GM19351 (cell line): ENCODE data around the gene LCOR.
"Not testable (repeated sequence)": the region's sequence is repeated elsewhere in the genome, so short reads cannot be mapped to it uniquely, and the experiment has no call there.

Experiments used
- ATAC-seq: cut with Tn5 transposase; IDR thresholded peaks from one replicate; pipeline ENCODE4 v1.9.1; 2021; ENCODE audit warnings: mild to moderate bottlenecking, moderate library complexity; ENCODE audit not compliant: unreplicated experiment

The LCOR gene

DNA sequence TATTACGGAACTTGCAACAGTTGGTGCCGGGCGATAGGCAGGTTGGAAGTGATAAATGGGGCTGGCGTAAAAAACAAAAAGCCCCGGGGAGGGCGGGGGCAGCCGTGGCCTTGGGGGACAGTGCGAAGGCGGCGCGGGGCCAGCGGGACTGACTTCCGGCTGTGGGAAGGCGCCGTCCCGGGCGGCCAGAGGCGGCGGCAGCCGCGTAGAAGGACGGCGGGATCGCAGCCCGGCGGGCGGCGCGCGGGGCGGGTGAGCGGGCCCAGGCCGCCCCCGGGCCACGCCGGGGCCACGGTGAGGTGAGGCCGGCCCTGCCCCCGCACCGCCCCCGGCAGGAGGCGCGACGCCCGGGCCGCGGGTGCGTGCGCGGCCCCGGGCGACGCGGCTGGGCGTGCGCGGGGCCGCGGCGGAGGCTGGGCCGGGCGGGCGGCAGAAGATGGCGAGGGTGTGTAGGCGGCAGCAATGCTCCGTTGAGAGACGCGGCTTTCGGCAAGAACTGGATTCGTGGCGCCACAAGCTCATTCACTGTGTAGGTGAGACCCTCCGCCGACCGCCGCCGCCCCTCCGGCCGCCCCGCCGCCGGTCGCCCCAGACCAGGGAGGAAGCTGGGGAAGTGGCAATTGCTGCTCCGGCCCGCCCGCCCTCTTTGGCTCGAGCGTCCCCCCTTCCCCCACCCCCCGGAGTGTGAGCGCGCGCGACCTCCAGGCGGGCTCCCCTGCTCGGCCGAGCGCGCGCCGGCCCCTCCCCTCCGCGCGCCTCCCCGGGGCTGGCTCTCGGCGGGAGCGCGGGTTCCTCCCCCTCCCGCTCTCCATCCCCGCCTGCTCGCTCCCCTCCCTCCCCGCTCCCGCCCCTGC lies at the start of gene LCOR:
TSS of gene LCOR (plus strand) at position 432 of the 854 bp plus-strand sequence. CDS start 116,760 bp downstream, outside the sequence.
- ATAC-seq, result peak; percentile 60

DNA sequence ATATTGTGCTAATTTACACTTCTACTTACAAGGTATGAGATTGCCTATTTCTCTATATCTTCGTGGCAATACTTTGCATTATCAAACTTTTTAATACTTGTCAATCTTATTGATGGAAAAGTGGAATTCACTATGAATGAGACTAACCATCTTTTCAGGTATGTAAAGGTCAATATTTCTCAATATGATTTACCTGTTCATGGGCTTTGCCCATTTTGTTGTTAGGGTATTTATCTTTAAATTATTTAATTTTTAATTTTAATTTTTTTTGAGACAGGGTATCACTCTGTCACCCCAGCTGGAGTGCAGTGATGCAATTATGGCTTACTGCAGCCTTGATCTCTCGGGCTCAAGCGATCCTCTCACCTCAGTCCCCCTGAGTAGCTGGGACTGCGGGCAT lies 47.8 kb upstream of the LCOR start:
- ATAC-seq, result no peak

DNA sequence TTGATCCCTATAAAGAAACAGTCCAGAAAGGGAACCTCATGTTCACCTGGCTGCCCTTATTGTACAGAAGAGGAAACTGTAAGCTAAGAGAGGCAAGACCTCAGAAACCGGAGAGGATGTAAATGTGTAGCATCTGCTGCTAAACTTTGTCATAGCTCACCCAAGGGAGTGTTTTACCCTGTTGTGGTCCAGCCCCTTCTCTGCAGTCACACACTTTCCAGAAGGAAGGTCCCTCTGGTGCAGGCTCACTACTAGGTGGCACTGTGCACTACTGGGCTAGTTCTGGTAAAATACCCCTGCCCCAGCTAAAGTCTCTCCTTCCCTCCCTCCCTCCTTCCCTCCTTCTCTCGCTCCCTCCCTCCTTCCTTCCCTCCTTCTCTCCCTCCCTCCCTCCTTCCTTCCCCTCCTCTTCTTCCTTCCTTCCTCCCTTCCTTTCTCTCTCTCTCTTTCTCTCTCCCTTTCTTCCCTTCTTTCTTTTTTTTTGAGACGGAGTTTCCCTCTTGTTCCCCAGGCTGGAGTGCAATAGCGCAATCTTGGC lies 42.5 kb upstream of the LCOR start:
- ATAC-seq, result peak; percentile 80

DNA sequence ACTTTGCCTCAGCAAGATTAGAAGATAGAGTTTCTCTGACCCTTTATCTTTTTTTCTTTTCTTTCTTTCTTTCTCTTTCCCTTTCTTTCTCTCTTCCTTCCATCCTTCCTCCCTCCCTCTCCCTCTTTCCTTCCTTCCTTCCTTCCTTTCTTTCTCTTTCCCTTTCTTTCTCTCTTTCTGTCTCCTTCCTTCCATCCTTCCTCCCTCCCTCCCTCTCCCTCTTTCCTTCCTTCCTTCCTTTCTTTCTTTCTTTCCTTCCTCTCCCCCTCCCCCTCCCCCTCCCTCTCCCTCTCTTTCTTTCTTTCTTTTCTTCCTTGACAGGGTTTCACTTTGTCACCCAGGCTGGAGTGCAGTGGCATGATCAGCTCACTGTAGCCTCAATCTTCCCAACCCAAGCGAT lies 40.2 kb upstream of the LCOR start:
- no peak for ATAC-seq

DNA sequence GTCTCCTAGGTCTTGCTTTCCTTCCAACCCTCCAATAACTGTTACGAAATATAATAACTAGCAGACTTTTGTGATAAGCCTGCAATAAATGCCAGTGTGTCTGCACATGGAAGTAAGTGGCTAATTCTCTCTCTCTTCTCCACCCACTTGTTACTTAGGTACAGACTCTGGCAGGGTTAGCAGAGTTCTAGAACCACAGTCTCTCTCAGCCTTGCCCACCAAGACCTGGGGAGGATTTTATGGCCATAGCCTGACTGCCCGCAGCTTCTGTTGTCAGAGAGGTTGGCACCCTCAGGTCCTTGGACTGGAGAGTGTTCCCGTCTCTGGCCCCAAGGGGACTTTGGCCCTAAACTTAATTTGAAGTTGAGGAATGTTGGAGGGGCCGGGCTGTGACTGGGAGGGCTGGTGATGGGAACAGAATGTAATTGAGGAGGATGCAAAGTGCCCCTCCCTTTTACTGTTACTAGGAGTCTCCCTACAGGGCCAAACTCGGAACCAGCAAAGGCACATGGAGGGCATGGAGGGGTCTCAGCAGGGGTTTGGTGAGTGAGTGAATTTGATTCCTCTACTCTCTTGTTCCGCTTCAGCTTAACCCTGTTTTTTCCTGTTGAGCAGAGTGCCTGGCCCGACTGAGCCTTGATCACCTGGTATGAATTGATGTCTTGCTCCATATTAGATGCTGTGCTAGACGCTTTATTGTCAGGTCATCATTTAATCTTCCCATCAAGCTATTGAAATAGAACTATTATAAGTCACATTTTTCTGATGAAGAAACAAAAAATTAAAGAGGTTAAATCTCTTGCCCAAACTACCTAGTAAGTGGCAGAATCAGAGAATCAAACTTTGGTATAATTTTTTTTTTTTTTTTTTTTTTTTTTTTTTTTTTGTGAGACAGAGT lies 37.0 kb upstream of the LCOR start:
- no peak for ATAC-seq

DNA sequence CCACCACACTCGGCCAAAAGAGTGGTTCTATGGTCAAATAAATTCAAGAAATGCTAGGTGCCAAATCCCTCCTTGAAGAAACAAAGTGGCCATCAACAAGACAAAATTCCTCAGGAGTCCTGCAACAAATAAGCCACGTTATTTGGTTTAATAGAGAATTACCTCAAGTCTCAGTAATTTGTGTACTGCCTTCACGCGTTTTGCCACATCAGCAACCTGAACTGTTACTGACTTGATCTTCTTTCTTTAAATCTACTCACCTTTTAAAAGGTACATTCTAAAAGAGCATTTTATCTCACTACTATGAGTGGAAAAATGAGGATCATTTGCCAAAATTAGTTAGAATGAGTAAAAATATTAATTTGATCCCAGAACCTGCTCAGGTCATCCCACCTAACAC lies 34.6 kb upstream of the LCOR start:
- ATAC-seq, result no peak

DNA sequence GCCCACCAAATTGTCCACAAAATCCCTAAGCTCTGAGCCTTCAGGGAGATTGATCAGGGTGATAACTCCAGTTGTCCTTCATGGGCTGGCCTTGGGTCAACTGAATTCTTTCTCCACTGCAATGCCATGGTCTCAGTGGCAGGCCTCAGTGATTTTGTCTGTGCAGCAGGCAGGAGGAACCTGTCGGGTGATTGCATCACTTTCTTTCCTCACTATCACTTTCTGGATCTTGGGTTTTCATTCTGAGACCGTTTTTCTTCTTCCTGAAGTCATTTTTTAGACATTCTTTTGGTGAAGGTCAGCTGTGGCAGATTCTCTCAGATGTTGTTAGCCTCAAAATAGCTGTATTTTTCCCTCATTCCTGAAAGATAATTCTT lies 28.8 kb upstream of the LCOR start:
- ATAC-seq, result no peak

DNA sequence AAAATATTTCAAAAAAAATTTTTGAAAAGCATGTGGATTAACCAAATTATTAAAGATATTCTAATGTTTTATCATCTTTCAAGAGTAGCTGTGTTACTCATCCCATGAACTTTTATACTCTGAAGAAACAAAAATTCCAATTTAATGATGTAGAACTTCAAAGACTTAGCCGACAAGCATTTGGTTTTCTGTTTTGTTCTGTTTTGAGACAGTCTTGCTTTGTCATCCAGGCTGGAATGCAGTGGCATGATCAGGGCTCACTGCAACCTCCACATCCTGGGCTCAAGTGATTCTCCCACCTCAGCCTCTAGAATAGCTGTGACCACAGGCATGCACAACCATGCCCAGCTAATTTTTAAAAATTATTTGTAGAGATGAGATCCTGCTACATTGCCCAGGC lies 17.8 kb upstream of the LCOR start:
- ATAC-seq, result no peak

DNA sequence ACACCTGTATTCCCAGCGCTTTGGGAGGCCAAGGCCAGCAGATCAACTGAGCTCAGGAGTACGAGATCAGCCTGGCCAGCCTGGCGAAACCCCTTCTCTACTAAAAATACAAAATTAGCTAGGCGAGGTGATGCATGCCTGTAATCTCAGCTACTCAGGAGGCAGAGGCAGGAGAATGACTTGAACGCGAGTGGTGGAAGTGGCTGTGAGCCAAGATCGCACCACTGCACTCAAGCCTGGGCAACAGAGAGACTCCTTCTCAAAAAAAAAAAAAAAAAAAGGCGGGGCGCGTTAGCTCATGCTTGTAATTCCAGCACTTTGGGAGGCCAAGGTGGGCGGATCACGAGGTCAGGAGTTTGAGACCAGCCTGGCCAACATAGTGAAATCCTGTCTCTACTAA lies 13.1 kb upstream of the LCOR start:
- ATAC-seq, result not testable (repeated sequence)

DNA sequence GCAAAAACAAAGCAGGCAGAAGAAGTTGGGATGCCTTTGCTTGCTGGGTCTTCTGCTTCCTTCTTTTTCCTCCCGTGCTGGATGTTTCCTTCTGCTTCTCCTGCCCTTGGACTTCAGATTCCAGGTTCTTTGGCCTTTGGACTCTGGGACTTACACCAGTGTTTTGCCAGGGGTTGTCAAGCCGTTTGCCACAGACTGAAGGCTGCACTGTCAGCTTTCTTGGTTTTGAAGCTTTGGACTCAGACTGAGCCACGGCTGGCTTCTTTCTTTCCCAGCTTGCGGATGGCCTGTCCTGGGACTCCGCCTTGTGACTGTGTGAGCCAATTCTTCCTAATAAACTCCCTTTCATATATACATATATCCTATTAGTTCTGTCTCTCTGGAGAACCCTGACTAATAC lies 11.3 kb upstream of the LCOR start:
- ATAC-seq, result no peak

DNA sequence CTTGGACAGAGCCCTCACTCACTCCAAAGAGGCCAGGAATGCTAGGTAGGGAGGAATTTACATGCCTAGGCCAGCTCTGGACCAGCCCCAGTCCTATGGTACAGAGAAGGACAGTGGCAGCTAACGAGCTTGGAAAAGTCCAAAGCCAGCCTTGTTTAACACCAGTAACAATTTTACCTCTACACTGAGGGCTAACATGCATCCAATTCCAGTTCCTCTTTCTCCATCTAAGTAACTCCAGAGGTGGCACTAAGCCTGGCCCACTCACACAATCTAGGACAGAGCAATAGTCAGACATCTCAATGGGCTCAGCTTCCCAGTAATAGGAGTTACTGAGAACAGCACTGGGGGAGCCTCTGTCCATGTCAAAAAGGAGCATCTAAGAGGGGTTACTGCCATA lies 5.7 kb upstream of the LCOR start:
- ATAC-seq, result no peak

DNA sequence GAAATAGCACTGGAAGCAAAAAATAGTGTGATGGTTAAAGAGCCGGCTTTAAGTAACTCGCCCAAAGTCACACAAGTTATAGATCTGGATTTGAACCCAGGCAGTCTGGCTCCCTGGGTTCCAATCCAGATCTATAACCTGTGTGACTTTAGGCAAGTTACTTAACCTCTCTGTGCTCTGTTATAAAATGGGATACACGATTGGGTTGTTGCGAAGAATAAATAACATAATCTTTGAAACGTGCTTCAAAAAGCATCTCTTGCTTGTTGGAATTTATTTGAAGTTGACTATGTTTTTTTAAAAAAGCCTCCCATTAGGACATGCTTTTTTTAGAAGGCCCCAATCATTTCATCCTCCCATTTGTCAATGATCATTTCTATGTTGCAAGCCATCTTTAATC lies 3.5 kb upstream of the LCOR start:
- no peak for ATAC-seq

DNA sequence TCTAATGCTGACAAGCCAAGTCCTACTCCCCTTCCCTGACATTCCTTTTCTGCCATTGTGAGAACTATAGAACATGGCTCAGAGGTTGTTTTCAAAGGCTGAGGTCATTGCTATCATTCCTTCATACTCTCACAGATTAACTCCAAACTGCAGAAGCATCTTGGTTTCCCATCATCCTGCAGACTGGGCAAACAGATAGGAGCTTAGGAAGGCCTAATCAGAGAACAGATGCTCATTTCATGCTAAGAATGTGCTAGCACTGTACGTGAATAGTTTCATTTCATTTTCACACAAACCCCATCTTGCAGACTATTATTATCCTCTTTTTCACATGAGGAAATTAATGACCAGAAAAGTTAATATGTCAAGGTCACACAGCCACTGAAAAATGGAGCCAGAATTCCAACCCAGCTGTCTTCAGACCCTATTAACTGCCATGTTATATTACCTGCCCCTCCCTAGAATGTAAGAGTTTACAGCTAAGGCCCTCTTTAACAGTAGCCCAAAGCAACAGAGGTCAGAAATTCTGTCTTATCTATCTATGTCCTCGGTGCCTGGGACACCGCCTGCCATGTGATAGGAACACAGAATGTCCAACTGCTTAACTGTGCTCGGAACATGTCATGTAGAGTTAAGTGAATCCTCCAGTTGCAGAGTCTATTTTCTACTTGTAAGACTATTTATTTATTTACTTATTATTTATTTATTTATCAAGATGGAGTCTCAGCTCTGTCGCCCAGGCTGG lies 2.9 kb upstream of the LCOR start:
- no peak for ATAC-seq

DNA sequence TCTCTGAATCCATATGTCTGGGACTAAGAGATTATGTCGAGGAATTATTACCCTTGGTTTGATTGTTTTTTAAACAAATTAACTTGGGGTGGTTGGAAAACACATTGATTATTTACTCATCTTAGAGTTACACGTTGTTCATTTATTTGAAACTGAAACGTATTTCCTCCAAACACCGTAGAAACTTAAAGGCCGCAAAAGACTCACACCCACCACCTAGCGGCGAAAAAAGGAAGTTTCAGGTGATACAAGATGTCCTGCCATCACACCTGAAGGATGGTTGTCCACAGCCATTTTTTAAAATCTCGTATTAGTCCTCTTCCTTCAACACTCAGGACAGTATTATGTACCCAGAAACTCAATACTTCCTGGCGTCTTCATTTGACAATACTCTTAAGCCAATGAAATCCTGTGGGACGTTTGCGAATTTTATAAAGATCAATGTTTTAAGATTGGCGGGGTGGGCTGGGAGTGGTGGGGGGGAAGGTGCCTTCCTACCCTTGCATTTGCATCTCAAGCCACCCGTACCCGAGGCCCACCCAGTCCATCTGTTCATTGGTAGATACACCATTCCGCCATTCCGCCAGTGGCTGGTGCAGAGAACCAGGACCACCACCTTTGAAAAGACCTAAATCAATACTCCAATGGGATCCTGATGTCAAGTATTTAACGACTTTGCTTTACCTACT lies 1.4 kb upstream of the LCOR start:
- ATAC-seq, result no peak

DNA sequence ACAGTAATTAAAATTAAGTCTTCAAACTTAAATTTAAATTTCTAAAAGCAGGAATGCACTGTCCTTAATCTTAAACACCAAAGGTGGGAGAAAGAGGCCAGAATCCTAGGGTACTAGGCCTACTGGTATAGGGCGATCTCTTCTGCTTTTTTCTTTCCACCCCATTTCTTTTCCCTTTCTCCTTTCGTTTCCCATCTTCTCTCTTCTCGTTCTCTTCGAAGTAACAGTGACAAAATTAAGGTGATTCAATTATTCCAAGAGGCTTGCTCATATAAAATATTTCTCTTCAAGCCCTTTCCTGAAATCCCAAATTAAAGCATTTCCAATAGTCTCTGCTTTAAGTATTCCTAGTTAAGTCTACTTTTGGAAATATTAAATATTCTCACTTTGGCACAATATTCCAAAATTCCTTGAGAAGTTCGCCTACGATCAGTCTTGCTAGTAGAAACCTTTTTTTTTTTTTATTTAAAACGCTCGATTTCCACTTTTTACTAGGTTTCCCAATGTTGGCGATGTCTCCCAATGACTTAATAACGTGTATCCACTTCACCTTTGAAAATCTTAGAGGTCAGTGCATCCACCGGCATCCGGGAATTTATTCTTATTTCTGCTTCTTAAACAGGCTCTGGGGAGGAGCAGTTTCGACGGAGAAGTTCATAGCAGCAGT lies 765 bp upstream of the LCOR start:
- ATAC-seq, result no peak

DNA sequence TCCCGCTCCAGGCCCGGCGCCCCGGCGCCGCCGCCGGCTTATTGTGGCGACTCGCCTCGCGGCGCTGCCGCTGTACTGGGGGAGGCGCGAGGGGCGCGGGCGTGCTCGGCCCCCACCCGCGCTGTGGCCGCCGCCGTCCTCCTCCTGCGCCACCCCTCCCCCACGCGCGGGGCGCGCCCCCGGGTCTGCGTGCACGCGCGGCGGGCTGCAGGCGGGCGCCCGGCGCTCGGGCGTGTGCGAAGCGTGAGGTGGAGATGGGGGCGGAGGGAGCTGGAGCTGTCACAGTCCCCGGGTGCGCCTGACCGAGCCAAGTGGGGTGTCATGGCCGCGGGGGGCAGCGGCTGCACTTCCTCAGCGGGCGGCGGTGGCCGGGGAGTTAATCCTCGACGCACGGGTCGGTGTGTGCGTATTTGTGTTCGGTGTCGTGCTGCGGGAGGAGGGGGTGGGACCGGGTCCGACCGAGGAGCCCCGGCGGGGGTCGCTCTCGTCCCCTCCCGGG lies 672 bp downstream of the LCOR start:
- peak; percentile 58 for ATAC-seq

DNA sequence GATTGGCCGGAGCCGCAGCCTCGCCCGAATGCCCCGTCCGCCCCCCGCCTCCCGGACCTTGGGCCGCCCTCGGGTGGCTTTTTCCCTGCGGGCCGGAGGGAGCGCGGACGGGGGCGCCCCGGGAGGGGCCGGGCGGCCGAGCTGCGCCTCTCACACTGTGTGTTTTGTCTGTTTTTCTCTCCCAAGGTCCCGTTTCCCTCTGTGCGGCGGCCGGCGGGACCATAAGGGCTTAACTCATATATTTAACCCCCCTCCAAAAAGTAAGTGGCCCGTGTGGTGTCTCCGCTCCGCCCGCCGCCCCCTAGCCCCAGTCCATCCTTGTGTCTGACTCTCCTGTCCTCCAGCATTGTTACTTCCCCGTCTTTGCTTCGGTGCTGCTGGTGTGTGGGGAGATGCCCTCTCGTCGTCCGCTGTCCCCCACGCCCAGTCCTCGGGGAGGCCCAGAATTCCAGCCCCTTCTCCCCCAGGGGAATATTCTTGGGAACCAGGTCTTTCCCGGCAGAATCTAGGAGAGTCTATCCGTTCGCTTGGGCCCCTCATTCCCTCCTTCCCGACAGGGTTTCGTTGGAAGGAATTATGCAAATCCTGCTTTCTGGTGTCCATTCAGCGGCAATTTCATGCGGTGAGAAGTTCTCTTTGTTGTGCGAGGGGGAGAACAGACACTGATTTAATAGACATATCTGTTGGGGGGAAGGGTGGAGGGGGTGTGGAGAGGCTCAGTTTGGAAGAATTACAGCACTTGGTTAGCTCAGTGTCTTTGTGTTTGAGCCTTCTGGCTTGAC lies 1.3 kb downstream of the LCOR start:
- no peak for ATAC-seq

DNA sequence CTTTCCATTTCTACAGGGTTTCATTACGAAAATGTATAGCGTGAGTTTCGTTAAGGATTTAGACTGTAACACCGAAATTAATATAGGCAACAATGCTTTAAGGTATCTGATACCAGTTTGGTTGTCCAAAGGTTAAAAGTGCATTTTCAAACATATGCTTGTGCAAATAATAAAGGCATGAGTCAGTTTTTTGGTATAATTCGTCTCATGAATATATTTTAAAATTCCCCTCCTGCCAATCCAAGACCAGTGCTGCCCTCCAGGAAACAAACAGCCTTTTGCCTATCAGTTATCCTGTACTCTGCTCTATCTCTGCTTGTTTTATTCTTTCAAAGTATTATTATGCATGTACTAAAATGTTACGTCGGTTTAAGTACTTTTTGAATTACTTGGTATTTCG lies 2.0 kb downstream of the LCOR start:
- no peak for ATAC-seq

DNA sequence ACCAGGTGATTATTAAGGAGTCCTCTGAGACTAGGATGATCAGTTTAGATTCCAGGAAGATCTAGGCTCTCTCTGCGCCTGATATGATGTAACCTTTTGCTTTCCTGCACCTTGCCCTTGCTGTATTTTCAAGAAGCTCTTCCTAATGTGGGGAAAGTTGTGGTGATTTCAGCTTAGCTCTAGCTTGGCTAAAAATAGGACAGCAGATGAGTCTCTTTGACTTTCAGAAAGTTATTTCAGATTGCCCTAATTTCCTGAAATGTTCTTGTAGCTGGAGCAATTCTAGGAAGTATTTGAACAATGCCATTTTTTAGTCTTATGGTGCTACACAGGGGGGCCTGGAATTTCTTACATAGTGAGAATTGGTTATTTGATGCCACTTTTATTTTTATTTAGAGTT lies 3.8 kb downstream of the LCOR start:
- no peak for ATAC-seq
